NCI-H2029 (cell line): ENCODE data around the gene PRMT9.

ENCODE experiments used
- DNase-seq: peaks from one replicate; lab custom pipeline; 2025; lab: John Stamatoyannopoulos, UW

The PRMT9 gene

DNA sequence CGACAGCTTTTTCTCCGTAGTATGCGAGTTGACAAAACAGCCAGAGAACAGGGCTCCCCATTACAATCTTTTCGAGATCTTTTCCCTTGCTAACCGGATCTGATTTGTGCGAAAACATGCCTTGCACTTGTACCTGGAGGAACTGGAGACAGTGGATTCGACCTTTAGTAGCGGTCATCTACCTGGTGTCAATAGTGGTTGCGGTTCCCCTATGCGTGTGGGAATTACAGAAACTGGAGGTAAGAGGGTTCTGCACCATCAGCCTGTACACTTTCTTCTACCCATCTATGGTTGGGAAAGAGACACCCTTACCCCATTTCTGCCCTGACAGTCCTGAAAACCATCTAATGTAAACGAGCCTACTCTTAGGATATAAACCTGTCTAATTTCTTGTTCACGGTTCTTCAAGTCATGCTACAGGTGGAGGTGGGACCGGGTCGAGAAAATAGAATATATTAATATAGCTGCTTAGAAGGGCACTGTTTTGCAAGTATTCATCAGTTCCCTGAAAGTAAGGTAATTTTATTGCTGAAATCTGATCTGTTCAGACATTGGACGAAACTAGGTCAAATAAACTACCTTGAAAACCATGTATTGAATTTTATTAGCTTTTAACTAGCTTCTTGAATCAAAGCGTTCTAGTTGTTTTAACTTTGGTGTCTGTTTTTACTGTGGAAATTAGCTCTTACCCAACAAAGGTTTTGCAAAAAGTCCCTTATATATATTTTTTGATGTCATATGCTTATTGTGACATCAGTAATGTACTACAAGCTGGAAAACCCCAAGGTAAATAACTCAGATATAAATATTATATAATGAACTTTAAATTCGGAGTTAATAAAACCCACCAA lies 65.9 kb downstream of the PRMT9 start:
- DNase-seq, result no peak

DNA sequence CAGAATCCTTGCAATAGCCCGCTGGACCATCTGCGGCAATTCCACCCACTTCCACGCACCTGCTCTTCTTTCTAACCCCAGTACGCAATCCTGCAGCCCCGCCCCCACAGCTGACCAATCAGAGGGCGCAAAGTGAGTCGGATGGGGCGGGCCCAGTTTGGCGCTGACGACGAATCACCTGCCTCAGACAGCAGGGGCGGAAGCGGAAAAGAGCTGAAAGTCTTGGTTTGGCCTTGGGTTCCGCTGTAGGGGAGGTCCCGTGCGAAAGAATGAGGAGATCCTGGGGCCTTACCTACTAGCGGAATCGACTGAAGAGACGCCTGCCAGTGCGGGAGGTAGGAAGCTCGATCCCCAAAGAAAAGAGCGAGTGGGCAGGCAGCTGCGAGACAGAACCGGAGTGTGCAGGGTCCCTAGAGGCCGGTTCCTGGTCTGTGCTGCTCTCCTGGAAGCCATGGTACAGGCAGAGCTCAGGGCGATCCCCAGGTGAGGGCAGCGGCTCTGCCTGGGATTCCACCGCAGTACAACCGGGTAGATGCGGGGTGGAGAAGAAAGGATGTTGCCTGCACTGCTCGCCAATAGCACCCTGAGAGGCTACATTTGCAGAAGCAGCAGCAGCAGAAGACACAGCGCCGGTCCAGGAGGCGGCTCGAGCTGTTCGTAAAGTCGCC lies 66.7 kb downstream of the PRMT9 start, which contains the start of gene TMEM184C:
Gene TMEM184C (plus strand): TSS at position 225 of the 668 bp plus-strand sequence. CDS start 560 bp downstream, outside the sequence.
- DNase-seq, result peak; percentile 91

DNA sequence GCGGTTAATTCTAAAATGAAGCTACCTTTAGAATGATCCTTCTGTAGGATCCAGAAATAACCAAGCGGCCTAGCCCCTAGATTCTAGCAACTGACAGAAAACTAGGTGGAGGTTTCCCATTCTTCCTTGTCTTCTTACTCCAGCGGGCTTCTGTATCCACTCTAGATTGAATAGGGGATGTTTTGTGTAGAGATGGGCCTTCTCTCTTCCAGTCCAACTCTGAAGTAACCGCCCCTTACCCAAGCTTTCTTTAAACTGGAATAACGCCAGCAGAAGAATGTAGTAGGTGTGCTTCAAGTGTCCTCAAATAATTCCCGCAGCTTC lies 67.2 kb downstream of the PRMT9 start:
- DNase-seq, result no peak

DNA sequence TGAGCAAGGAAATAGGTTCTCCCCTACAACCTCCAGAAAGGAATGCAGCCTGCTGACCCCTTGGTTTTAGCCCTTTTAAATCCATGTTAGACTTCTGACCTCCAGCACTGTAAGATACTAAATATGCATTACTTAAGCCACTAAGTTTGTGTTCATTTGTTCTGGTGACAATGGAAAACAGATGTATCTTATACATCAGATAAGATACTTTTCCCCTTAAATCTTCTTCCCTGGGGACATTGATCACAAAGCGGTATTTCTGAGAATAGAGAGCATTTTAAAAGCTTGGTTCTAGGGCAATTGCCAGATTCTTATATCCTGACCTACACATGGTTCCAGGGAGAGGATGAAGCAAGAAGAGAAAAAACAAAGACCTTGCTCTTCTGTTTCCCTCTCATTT lies 73.3 kb downstream of the PRMT9 start:
- no peak for DNase-seq

DNA sequence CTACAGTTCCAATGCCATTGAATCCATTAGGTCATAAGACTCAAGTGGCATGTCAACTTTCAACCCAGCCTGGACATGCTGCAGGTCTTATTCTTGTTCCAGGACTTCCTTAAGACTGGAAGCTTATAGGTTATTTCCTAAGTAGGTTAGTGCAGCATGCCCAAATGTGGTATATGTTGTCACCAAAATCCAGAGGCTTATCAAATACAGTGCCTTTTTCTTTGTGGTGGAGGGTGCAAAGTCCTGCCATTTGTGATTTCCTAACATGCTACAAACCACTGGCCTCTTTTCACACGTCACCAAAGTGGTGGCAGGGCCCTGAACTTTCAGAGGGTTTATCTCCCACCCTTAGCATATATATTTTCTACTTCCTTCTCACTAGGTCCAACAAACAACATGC lies 76.5 kb downstream of the PRMT9 start:
- no peak for DNase-seq

DNA sequence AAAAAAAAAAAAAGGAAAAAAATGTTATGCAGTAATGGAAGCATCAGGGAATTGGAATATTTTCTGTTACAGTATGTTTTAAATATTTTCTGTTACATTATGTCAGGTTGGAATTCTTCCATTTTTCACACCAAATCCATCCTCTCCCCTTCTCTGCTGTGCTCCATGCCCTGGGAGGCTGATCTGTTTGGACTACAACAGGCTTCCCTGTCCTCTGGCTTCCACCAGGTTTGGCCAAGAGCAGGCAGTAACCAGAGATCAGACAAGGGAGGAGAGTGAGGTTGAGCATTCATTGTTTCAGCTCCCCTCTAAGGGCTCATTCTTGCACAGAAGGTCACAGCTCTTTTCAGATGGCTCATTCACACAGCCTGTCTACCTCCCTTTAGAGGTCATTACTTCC lies 78.5 kb downstream of the PRMT9 start:
- DNase-seq, result no peak

DNA sequence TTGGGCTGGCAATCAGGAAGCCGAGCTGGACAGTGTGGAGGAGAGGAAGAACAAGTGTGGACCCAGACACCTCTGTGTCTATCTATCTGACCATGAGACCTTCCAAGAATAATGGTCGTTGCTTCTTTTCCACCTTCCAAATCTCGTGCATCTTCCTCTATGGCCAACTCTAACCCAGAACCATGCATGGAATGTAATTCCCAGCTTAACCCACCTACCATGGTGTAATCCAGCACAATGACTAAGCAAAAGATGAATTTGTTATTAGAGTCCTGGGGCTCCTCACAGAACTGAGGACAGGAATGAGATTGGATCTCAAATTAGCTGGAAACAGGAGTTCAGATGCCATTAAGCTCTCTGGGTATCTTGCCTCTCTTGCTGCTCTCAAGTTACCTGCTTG lies 84.2 kb downstream of the PRMT9 start:
- no peak for DNase-seq

DNA sequence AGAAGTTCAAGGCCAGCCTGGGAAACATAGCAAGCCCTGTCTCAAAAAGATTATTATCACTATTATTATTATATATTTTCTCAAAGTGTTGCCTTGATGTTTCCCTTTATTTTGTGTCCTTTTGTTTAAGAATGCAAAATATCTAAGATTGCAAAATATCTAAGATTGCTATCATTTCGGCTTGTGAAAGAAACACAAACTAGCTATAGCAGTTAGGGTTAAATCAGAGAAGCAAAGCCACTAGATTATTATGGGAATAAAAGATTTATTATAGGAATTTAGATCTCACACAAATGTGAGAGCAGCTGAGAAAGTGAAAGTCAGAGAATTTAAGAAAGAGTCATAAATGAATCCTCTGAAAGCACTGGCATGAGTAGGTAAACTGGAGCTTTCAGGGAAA lies 84.8 kb downstream of the PRMT9 start:
- no peak for DNase-seq

DNA sequence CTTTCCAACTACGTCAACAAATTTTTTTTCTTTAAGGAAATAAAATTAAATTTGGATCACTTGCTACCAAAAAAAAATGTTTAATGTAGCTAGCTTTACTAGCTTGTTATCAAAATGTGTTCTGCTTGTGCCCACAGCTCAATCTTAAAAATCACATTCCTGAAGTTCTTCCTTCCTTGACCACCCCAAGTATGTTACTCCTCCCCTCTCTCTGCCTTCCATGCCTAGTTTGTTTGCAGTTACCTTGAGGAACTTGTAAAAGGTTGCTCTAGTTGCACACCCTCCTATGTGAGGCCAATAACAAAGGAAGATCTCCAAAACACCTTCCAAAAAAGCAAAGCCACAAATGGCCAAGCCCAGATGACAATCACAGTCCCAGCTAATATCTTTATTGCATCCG lies 86.4 kb downstream of the PRMT9 start:
- DNase-seq, result no peak

DNA sequence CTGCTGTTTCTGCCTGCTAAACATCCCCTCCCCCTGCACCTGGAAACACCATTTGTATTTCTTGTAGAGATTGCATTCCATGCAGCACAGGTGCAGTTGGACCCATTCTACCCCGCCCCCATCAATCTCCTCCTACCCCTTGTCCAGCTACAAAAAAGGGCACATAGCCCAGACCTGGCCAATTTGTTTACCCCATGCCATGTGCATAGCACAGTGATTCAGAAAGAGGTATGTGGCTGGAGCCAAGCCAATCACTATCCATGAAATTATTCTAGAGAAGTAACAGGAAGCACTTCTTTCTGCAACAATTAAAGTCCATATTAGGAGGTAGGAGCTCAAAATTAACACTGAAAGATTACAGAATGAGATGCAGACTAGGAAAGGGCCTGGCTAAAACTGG lies 87.0 kb downstream of the PRMT9 start:
- DNase-seq, result no peak

DNA sequence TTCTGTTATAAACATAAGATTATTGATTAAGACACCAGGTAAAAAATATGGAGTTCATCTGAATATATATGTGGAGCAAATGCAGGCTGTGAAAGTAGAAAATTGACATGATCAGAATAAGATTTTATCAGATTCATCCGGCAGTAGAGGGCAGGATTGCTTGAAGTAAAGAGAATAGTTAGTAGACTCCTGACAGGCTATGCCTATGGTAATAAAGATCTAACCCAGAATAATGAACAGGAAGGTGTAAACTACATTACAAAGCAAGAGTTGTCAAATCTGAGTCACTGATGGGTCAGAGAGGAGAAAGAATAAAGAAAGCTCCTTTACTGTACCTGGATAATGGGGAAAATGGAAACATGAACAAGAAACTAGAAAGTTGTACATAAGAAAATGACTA lies 87.6 kb downstream of the PRMT9 start:
- no peak for DNase-seq

DNA sequence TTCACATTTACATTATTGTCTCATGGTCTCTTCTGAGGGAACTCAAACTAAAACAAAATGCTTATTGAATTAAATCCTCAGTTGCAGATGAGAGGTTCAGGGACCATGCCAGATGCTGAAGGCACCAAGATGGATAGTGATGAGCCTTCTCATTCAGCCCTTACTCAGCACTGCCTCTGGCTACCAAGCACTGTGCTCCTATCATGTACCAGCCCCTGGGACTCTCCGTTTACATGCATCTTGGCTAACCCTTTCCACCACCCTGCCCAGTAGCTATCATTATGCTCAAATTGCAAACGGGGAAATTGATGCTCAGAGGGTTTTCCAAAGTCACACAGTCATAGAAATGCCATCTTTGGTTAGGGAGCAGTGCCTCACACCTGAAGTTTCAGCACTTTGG lies 89.4 kb downstream of the PRMT9 start:
- DNase-seq, result no peak

DNA sequence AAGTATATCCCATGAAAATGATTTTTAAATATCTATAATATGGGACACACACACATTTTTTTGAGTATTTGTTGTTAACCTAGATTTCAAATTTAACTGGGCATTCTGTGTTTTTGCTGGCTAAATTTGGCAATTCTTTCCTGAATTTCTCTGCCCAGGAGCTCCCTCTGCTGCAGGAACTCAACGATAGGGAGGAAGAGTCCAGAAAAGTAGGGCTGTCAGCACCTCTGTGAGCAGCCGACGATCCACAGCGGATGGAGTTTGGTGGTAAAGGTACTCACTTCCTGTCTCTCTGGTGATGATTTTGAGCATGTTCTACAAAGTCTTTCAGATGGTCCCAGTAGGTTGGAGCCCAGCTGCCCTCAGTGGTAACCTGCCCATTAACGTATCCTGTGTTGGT lies 89.9 kb downstream of the PRMT9 start:
- DNase-seq, result no peak

DNA sequence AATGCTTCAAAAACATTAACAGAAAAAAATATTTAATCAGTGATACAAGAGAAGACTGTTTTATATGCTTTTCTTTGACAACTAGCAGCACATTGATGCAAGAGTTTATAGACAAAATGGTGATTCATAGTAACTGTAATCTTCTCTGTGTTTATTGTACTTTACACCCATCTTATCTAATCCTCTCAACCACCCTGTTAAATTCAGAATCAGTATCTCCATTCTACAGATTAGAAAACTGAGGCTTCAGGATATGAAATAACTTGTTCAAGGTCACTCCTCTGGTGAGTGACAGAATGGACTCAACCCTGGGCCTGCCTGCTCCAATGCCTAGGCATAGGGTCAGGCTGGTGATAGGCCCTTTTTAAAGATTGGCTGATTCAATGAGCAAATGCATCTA lies 92.9 kb downstream of the PRMT9 start:
- no peak for DNase-seq

DNA sequence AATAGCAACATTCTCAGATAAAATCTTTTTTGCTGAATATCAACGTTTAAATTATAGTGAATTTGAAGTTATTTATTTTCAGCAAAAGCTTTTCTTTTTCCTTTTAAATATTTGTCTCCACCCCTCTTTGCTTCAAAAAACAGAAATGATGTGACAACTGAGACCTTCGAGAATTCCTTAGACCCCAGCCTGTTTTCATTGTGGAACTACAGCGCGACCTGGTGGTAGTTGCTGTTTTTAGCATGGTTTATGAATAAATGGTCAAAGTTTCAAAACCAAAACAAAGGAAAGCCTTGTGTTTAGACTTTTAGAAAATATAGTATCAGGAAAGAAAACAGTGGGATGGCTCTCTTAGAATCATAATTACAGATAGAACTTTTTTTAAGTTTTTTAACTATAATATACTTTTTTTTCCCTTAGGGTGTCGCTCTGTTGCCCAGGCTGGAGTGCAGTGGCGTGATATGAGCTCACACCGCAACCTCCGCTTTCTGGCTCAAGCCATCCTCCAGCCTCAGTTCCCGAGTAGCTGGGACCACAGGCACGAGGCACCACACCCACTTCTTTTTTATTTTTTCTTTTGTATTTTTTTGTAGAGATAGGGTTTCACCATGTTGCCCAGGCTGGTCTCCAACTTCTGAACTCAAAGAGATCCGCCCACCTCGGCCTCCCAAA lies 93.6 kb downstream of the PRMT9 start:
- DNase-seq, result no peak

DNA sequence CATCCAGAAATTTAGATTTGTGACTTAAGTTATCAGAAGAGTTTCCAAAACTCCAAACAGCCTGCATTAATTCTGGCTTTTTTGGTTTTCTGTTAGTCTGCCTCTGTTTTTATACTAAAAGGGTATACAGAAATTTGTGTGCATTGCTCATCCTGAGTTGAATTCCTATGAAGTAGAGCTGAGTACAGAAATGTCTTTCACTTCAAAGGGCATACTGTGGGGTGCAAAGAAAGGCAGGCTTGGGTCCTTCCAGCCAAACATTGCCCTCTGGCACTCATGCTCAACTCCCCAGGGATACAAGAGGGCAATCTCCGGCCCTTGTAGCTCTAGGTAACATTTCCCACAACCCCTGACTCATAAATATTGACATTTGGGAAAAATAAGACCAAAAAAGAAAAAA lies 94.4 kb downstream of the PRMT9 start:
- no peak for DNase-seq
